ENCODE measurements around the gene ICAM2. TPM values are rescaled to one million over a fixed set of nuclear protein-coding genes. Genes with fewer than 3 reads are reported as not detected.
"Not testable (repeated sequence)": the region's sequence is repeated elsewhere in the genome, so short reads cannot be mapped to it uniquely, and the experiment has no call there.

ICAM2 gene
- total RNA-seq, 2 donors from 2014 or later: 7.3 to 12.6 TPM

DNA sequence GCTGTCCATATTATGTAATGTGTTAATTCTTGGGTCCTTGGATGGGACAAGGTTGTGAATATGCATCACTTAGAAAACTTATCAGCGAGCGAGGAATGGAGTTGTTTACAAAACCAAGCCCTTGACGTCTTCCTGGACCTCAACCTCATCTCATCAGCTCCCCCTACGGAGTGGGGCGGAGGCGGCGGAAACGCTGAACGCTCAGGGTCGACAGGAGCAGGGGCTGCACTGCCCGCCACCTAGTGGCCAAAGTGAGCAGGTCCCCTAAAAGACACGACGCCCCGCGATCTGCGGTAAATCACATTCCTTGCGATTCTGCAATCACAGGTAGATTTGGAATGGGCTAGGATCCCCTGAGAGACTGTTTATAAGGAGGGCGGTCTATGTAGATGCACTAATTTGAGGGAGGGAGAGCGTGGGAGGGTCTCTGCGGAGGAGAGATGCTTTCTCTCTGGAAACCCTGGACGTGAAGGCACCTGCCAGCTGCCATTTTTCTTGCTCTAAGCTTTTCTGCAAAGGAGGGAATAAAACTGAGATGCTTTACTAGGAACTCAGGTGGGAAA is 5.4 kb upstream of the ICAM2 start:
- Histone ChIP-seq H3K4me3 (no peak overlapping the region), H3K27me3 (replicated peaks; ENCODE audit: insufficient read depth) (no peaks in the 10 kb centered on the region), H3K9me3 (no peaks in the 10 kb centered on the region), H3K36me3 (no peaks in the 10 kb centered on the region), H3K4me1 (replicated peaks) (no peaks in the 10 kb centered on the region), H3K27ac (no peak overlapping the region)
- DNase-seq (ENCODE audit: low spot score): peak; percentile 45
- intact Hi-C loops (cut with DNase I): loop anchor here (5.0 kb wide), 1 partner anchor 109 kb away; the partner anchor contains the start of gene GH1
- 4% methylated on average over 21 of the region's 21 CpGs for WGBS
- TF ChIP-seq, protein P1, sequence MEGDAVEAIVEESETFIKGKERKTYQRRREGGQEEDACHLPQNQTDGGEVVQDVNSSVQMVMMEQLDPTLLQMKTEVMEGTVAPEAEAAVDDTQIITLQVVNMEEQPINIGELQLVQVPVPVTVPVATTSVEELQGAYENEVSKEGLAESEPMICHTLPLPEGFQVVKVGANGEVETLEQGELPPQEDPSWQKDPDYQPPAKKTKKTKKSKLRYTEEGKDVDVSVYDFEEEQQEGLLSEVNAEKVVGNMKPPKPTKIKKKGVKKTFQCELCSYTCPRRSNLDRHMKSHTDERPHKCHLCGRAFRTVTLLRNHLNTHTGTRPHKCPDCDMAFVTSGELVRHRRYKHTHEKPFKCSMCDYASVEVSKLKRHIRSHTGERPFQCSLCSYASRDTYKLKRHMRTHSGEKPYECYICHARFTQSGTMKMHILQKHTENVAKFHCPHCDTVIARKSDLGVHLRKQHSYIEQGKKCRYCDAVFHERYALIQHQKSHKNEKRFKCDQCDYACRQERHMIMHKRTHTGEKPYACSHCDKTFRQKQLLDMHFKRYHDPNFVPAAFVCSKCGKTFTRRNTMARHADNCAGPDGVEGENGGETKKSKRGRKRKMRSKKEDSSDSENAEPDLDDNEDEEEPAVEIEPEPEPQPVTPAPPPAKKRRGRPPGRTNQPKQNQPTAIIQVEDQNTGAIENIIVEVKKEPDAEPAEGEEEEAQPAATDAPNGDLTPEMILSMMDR (IDR thresholded peaks at IDR 0.05): peak; percentile 64 to 83 (median 76)
- TF ChIP-seq POLR2AphosphoS5 (IDR thresholded peaks at IDR 0.05): no peak

DNA sequence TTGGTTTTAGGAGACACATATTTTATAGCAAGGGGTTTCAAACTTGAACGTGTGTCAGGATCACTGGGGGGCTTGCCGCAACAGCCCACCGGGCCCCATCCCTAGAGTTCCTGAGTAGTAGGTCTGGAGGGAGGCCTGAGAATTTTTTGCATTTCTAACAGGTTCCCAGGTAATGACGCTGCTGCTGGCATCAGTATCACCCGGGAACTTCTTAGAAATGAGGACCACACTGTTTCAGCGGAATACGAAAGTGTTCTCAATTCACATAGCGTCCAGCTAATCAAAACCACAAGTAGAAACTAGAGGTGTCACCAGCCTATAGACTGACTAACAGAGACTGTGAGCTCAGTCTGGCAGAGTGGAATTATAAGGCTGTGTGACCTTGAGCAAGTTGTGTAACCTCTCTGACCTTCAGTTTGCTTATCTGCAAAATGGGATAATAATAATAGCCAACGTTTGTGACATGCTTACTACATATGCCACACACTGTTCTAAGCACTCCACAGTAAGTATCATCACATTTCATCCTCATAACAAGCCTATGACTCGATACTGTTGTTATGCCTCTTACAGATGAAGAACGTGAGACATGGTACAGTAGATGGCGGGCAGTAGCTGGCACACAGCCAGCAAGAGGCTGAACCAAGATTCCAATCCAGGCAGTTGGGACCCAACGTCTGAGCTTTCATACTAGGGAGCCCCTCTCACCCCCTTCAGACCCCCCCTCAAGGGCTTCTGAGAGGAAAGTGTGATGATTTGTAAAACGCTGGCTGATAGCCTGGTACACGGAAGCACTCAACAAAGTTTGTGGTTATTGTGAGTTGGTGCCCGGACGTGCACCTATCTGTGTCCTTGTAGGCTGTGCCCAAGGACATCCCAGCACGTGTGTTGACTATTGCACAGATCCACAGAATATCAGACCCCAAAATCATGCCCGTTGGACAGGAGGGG is 4.6 kb upstream of the ICAM2 start:
- Histone ChIP-seq H3K27me3 (replicated peaks; ENCODE audit: insufficient read depth) (no peaks in the 10 kb centered on the region), H3K27ac (no peak overlapping the region), H3K4me1 (replicated peaks) (no peaks in the 10 kb centered on the region), H3K36me3 (no peaks in the 10 kb centered on the region), H3K9me3 (no peaks in the 10 kb centered on the region), H3K4me3 (no peak overlapping the region)
- TF ChIP-seq POLR2A (IDR thresholded peaks at IDR 0.05): no peak
- intact Hi-C loops (cut with DNase I): loop anchor here (5.0 kb wide), 1 partner anchor 108 kb away; the partner anchor contains the start of gene GH1
- DNase-seq (ENCODE audit: low spot score): no peak
- 45% methylated on average over 19 of the region's 19 CpGs for WGBS

DNA sequence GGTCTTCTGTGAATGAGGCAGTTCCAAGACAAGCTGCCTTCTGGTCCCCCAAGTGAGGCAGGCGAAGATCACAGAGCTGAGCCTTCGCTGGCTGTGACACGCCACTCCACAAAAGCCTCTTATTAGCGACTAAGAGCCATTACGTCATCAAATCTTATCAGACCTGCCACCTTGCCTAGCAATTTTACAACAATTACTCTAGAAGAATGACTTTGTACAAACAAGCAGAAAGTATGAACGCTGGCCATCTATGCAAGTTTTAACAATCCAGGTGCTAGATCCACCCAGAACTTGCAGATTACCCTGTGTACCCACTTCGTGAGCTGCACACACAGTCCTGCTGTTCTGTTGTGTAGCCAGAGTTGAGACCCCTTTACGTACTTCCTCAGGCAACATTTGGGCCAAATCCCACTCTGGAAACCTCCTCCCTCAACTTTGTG is 3.8 kb upstream of the ICAM2 start:
- no peak for DNase-seq (ENCODE audit: low spot score)
- Histone ChIP-seq H3K9me3 (no peaks in the 10 kb centered on the region), H3K4me3 (no peak overlapping the region), H3K27me3 (replicated peaks; ENCODE audit: insufficient read depth) (no peaks in the 10 kb centered on the region), H3K36me3 (no peaks in the 10 kb centered on the region), H3K4me1 (replicated peaks) (no peaks in the 10 kb centered on the region), H3K27ac (no peak overlapping the region)
- intact Hi-C loops (cut with DNase I): no loop called here
- 50% methylated on average over 8 of the region's 8 CpGs for WGBS
- no peak for TF ChIP-seq POLR2A (IDR thresholded peaks at IDR 0.05)
- TF ChIP-seq POLR2AphosphoS5 (IDR thresholded peaks at IDR 0.05): no peak
- TF ChIP-seq, protein P1 (IDR thresholded peaks at IDR 0.05): no peak

DNA sequence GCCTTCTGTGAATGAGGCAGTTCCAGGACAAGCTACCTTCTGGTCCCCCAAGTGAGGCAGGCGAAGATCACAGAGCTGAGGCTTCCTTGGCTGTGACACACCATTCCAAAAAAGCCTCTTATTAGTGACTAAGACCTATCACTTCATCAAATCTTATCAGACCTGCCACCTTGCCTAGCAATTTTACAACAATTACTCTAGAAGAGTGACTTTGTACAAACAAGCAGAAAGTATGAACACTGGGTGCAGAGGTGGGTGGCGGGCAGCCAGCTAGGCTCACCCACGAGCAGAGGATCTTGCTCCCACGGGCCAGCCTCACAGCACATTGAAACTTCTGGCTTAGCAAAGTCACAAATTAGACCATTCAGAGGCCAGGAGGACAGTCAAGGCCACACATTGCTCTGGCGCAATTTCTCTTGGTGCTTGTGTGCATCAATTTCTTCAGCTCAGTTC is 2.2 kb upstream of the ICAM2 start:
- DNase-seq (ENCODE audit: low spot score): no peak
- intact Hi-C loops (cut with DNase I): no loop called here
- Histone ChIP-seq H3K4me3 (no peak overlapping the region), H3K4me1 (replicated peaks) (no peaks in the 10 kb centered on the region), H3K27me3 (replicated peaks; ENCODE audit: insufficient read depth) (no peaks in the 10 kb centered on the region), H3K9me3 (no peaks in the 10 kb centered on the region), H3K36me3 (no peaks in the 10 kb centered on the region), H3K27ac (no peak overlapping the region)
- TF ChIP-seq, protein P1 (IDR thresholded peaks at IDR 0.05): no peak
- no peak for TF ChIP-seq POLR2AphosphoS5 (IDR thresholded peaks at IDR 0.05)
- TF ChIP-seq POLR2A (IDR thresholded peaks at IDR 0.05): no peak
- WGBS: 69% methylated on average over 5 of the region's 5 CpGs

DNA sequence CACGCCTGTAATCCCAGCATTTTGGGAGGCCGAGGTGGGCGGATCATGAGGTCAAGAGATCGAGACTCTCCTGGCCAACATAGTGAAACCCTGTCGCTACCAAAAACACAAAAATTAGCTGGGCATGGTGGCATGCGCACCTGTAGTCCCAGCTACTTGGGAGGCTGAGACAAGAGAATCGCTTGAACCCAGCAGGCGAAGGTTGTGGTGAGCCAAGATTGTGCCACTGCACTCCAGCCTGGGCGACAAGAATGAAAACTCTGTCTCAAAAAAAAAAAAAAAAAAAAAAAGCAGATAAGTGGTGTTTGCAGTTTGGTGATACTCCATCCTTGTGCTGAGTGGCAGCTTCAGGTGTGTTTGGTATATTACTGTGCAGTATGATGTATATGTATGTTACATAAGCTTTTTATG is 877 bp downstream of the ICAM2 start:
- peak overlapping the region; percentile 52 to 53 for H3K27ac ChIP-seq
- WGBS: 72% methylated on average over 9 of the region's 9 CpGs
- DNase-seq (ENCODE audit: low spot score): not testable (repeated sequence)

More for the DNA sequence above, 877 bp downstream of the ICAM2 start:
- H3K36me3 ChIP-seq; H3K4me3 ChIP-seq; H3K27me3 ChIP-seq (replicated peaks; ENCODE audit: insufficient read depth); H3K4me1 ChIP-seq (replicated peaks); H3K9me3 ChIP-seq; intact Hi-C loops (cut with DNase I): not testable (repeated sequence)
